ENCODE data around the gene PDX1.

DNA sequence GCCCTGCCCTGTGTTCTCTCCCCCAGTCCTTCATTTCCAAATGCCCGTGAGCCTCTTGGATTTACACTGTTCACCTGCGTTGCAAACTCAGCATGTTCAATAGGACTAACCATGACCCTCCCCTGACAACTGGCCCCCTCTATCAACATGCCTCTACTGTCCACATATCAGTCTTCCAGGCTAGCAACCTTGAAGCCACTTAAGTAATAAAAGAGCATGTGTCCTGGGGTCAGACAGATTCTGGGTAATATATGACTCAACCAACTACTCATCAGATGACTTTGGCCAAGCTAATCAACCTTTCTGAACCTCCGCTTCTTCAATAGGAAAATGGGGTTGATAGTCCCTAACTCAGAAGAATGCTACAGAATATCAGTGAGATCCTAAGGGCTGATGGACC, 15.1 kb upstream of the PDX1 start:
- no peak for TF ChIP-seq ELF1 (IDR thresholded peaks at IDR 0.05; ENCODE audit: borderline replicate concordance, low read depth)
- TF ChIP-seq, protein P1, sequence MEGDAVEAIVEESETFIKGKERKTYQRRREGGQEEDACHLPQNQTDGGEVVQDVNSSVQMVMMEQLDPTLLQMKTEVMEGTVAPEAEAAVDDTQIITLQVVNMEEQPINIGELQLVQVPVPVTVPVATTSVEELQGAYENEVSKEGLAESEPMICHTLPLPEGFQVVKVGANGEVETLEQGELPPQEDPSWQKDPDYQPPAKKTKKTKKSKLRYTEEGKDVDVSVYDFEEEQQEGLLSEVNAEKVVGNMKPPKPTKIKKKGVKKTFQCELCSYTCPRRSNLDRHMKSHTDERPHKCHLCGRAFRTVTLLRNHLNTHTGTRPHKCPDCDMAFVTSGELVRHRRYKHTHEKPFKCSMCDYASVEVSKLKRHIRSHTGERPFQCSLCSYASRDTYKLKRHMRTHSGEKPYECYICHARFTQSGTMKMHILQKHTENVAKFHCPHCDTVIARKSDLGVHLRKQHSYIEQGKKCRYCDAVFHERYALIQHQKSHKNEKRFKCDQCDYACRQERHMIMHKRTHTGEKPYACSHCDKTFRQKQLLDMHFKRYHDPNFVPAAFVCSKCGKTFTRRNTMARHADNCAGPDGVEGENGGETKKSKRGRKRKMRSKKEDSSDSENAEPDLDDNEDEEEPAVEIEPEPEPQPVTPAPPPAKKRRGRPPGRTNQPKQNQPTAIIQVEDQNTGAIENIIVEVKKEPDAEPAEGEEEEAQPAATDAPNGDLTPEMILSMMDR (IDR thresholded peaks at IDR 0.05 in 2 of 3, conservative IDR thresholded peaks at IDR 0.05 in 1 of 3; ENCODE audit: borderline replicate concordance in 1 of 3, insufficient read depth in 1 of 3, low read depth in 2 of 3, low read length in 2 of 3) = no peak
- TF ChIP-seq JUND (IDR thresholded peaks at IDR 0.05) = no peak
- TF ChIP-seq ZNF274 (IDR thresholded peaks at IDR 0.05; ENCODE audit: low read depth, low read length) = no peak
- TF ChIP-seq POLR2A (IDR thresholded peaks at IDR 0.05; ENCODE audit: borderline replicate concordance, extremely low read depth, insufficient read depth, insufficient read length) = no peak

All from HCT116 (cell line).